Neural progenitor cell (in vitro differentiated cells): ENCODE results near the gene SPATA22. TPM values are rescaled to one million over a fixed set of nuclear protein-coding genes. Genes with fewer than 3 reads are reported as not detected.

Experiments used
- DNase-seq: peaks from one replicate; pipeline ENCODE4 v3.0.0-alpha.2; 2016; ENCODE audit warnings: low spot score
- H2AFZ ChIP-seq: fragments of 200-600 bp; sonication (generic); replicated peaks from 2 replicates; pipeline ENCODE4 v1.6.1; 2016; ENCODE audit warnings: antibody characterized with exemption
- H3F3A ChIP-seq: fragments of 200-600 bp; sonication (generic); 2 replicates; pipeline ENCODE4 v1.6.1; 2016; ENCODE audit warnings: antibody characterized with exemption, low read depth
- H3K27ac ChIP-seq: fragments of 200-600 bp; sonication (generic); 2 replicates; pipeline ENCODE4 v1.5.1; 2016; ENCODE audit warnings: mild to moderate bottlenecking
- H3K27me3 ChIP-seq: fragments of 200-600 bp; sonication (generic); 2 replicates; pipeline ENCODE4 v1.6.1; 2016; ENCODE audit warnings: mild to moderate bottlenecking, moderate library complexity
- H3K36me3 ChIP-seq: fragments of 200-600 bp; sonication (generic); 2 replicates; pipeline ENCODE4 v1.5.1; 2016
- H3K4me1 ChIP-seq: fragments of 200-600 bp; sonication (generic); 2 replicates; pipeline ENCODE4 v1.6.1; 2016; ENCODE audit warnings: mixed run types
- H3K4me2 ChIP-seq: fragments of 200-600 bp; sonication (generic); 2 replicates; pipeline ENCODE4 v1.6.1; 2016
- H3K4me3 ChIP-seq: fragments of 200-600 bp; sonication (generic); 2 replicates; pipeline ENCODE4 v1.5.1; 2016
- H3K79me2 ChIP-seq: fragments of 200-600 bp; sonication (generic); 2 replicates; pipeline ENCODE4 v1.6.1; 2016; ENCODE audit warnings: low read depth
- H3K9ac ChIP-seq: fragments of 200-600 bp; sonication (generic); 2 replicates; pipeline ENCODE4 v1.6.1; 2016
- H3K9me3 ChIP-seq: fragments of 200-600 bp; sonication (generic); 2 replicates; pipeline ENCODE4 v1.5.1; 2016; ENCODE audit warnings: low read depth
- H4K20me1 ChIP-seq: fragments of 200-600 bp; sonication (generic); 2 replicates; pipeline ENCODE4 v1.6.1; 2016; ENCODE audit warnings: low read depth
- H3K27ac Mint-ChIP-seq: 3 replicates; pipeline ENCODE4 v1.8.0; 2021; ENCODE audit warnings: mixed read lengths
- H3K27me3 Mint-ChIP-seq: 2 replicates; pipeline ENCODE4 v1.8.0; 2022; ENCODE audit warnings: low read depth, mild to moderate bottlenecking, inconsistent platforms, moderate library complexity, mixed read lengths; ENCODE audit not compliant: insufficient read depth
- H3K36me3 Mint-ChIP-seq: 3 replicates; pipeline ENCODE4 v1.8.0; 2021; ENCODE audit warnings: mixed read lengths
- H3K4me1 Mint-ChIP-seq: 3 replicates; pipeline ENCODE4 v1.8.0; 2021; ENCODE audit warnings: mixed read lengths
- H3K4me3 Mint-ChIP-seq: 3 replicates; pipeline ENCODE4 v1.8.0; 2021; ENCODE audit warnings: mild to moderate bottlenecking, moderate library complexity, mixed read lengths
- H3K9me3 Mint-ChIP-seq: 3 replicates; pipeline ENCODE4 v1.8.0; 2020; ENCODE audit warnings: mixed read lengths
- CTCF ChIP-seq: fragments of 200-600 bp; sonication (generic); IDR thresholded peaks from 2 replicates; pipeline ENCODE4 v1.5.1; 2017; ENCODE audit warnings: antibody characterized with exemption, mild to moderate bottlenecking
- EZH2 ChIP-seq: fragments of 200-600 bp; sonication (generic); IDR thresholded peaks from 2 replicates; pipeline ENCODE4 v1.6.1; 2017; ENCODE audit warnings: antibody characterized with exemption, mild to moderate bottlenecking, moderate library complexity
- EZH2phosphoT487 ChIP-seq: fragments of 200-600 bp; sonication (generic); IDR thresholded peaks from 2 replicates; pipeline ENCODE4 v1.6.1; 2017; ENCODE audit warnings: antibody characterized with exemption
- total RNA-seq: library from RNA; depleted of rRNA; stranded (reverse); fragments of >200 nt; gene quantifications from 2 replicates; pipeline ENCODE4 v1.2.3, GENCODE V29; 2015; ENCODE audit warnings: low replicate concordance

Gene SPATA22
- total RNA-seq, 1 donor from 2014 or later, result not detected

GRCh38 chr17:3513305-3514035, 41.9 kb upstream of the SPATA22 start:
- peaks cover 4% of the 10 kb centered on the region for H3K27me3 Mint-ChIP-seq
- Histone ChIP-seq H3K9ac (no peak overlapping the region), H3K27me3 (peaks cover 8% of the 10 kb centered on the region), H4K20me1 (no peaks in the 10 kb centered on the region), H3K4me1 (peaks cover 30% of the 10 kb centered on the region), H3F3A (peaks cover 4% of the 10 kb centered on the region), H3K9me3 (no peaks in the 10 kb centered on the region), H3K79me2 (no peaks in the 10 kb centered on the region), H3K4me2 (peak overlapping the region; percentile 43), H3K36me3 (no peaks in the 10 kb centered on the region), H3K27ac (no peak overlapping the region), H2AFZ (no peak overlapping the region), H3K4me3 (no peak overlapping the region)
- TF ChIP-seq EZH2phosphoT487 (no peak), CTCF (no peak), EZH2 (no peak)
- H3K4me3 Mint-ChIP-seq, result peak overlapping the region; percentile 65
- DNase-seq, result peak; percentile 17
- H3K36me3 Mint-ChIP-seq, result peaks cover 39% of the 10 kb centered on the region
- H3K4me1 Mint-ChIP-seq, result peaks cover 43% of the 10 kb centered on the region
- peak overlapping the region; percentile 65 for H3K27ac Mint-ChIP-seq
- peaks cover 3% of the 10 kb centered on the region for H3K9me3 Mint-ChIP-seq

- peak overlapping the region; percentile 43 for H3K4me2 ChIP-seq
- no peak overlapping the region for H2AFZ ChIP-seq
Measured at GRCh38 chr17:3512505-3513171, 41.0 kb upstream of the SPATA22 start.

GRCh38 chr17:3511852-3512504, 40.4 kb upstream of the SPATA22 start:
- peaks cover 33% of the 10 kb centered on the region for H3K36me3 Mint-ChIP-seq
- Histone ChIP-seq H3K79me2 (no peaks in the 10 kb centered on the region), H3K27ac (no peak overlapping the region), H3K4me1 (peaks cover 30% of the 10 kb centered on the region), H4K20me1 (no peaks in the 10 kb centered on the region), H3K36me3 (no peaks in the 10 kb centered on the region), H3K9ac (no peak overlapping the region), H3K4me3 (no peak overlapping the region), H3F3A (peaks cover 4% of the 10 kb centered on the region), H2AFZ (no peak overlapping the region), H3K27me3 (peaks cover 8% of the 10 kb centered on the region), H3K4me2 (peak overlapping the region; percentile 43), H3K9me3 (no peaks in the 10 kb centered on the region)
- no peak for DNase-seq
- peaks cover 4% of the 10 kb centered on the region for H3K27me3 Mint-ChIP-seq
- H3K4me1 Mint-ChIP-seq, result peaks cover 43% of the 10 kb centered on the region
- H3K27ac Mint-ChIP-seq, result peak overlapping the region; percentile 65
- H3K4me3 Mint-ChIP-seq, result no peak overlapping the region
- H3K9me3 Mint-ChIP-seq, result peaks cover 3% of the 10 kb centered on the region
- no peak for TF ChIP-seq CTCF
- no peak for TF ChIP-seq EZH2phosphoT487

More at GRCh38 chr17:3512505-3513171, 41.0 kb upstream of the SPATA22 start:
- peaks cover 33% of the 10 kb centered on the region for H3K36me3 Mint-ChIP-seq
- peaks cover 30% of the 10 kb centered on the region for H3K4me1 ChIP-seq
- peaks cover 43% of the 10 kb centered on the region for H3K4me1 Mint-ChIP-seq
- peak overlapping the region; percentile 65 for H3K4me3 Mint-ChIP-seq
- no peak overlapping the region for H3K27ac ChIP-seq
- H3K27me3 ChIP-seq, result peaks cover 8% of the 10 kb centered on the region
- H3K27ac Mint-ChIP-seq, result peak overlapping the region; percentile 65
- no peaks in the 10 kb centered on the region for H3K79me2 ChIP-seq
- peaks cover 3% of the 10 kb centered on the region for H3K9me3 Mint-ChIP-seq
- H3K27me3 Mint-ChIP-seq, result peaks cover 4% of the 10 kb centered on the region
- H3K36me3 ChIP-seq, result no peaks in the 10 kb centered on the region
- H3F3A ChIP-seq, result peaks cover 4% of the 10 kb centered on the region
- no peaks in the 10 kb centered on the region for H4K20me1 ChIP-seq
- no peaks in the 10 kb centered on the region for H3K9me3 ChIP-seq
- H3K4me3 ChIP-seq, result no peak overlapping the region
- no peak for TF ChIP-seq CTCF
- H3K9ac ChIP-seq, result no peak overlapping the region
- peak; percentile 77 for DNase-seq
